Activated CD8-positive, alpha-beta memory T cell treated with anti-CD3 and anti-CD28 coated beads, Interleukin-2, amount 10 ng/mL, durations not matched to agents 7 days and 5 days (primary cell): ENCODE measurements around the gene DYSF. TPM values are rescaled to one million over a fixed set of nuclear protein-coding genes. Genes with fewer than 3 reads are reported as not detected.
"Not testable (repeated sequence)": the region's sequence is repeated elsewhere in the genome, so short reads cannot be mapped to it uniquely, and the experiment has no call there.

Source experiments
- ATAC-seq: fragments of 150-1000 bp; cut with Tn5 transposase; one replicate; pipeline ENCODE4 v1.10.0; 2021; ENCODE audit warnings: moderate library complexity
- CTCF ChIA-PET: fragments of 350-600 bp; sonication (Branson Sonifier 250); formaldehyde crosslinking; loops from one replicate; lab custom pipeline; 2021; ENCODE audit warnings: antibody characterized with exemption; lab: Charles Lee
- DNase-seq: peaks from one replicate; pipeline ENCODE4 v3.0.0-alpha.2; 2020
- H3K27ac Mint-ChIP-seq: one replicate; pipeline ENCODE4 v1.8.0; 2021; ENCODE audit warnings: mild to moderate bottlenecking, mixed read lengths
- H3K27me3 Mint-ChIP-seq: one replicate; pipeline ENCODE4 v1.8.0; 2021; ENCODE audit warnings: mixed read lengths
- H3K36me3 Mint-ChIP-seq: one replicate; pipeline ENCODE4 v1.8.0; 2021; ENCODE audit warnings: mild to moderate bottlenecking, mixed read lengths
- H3K4me1 Mint-ChIP-seq: one replicate; pipeline ENCODE4 v1.8.0; 2021; ENCODE audit warnings: mixed read lengths
- H3K4me3 Mint-ChIP-seq: one replicate; pipeline ENCODE4 v1.8.0; 2021; ENCODE audit warnings: mild to moderate bottlenecking, moderate library complexity, mixed read lengths
- H3K9me3 Mint-ChIP-seq: one replicate; pipeline ENCODE4 v1.8.0; 2022; ENCODE audit warnings: low read depth, mixed read lengths
- total RNA-seq, 2 experiments: library from RNA; stranded (reverse); gene quantifications; one replicate each; pipeline ENCODE4 v1.2.3, GENCODE V29; 2021

DYSF gene
- total RNA-seq, 2 experiments from 2014 or later = 7.3 to 8.9 TPM

DNA sequence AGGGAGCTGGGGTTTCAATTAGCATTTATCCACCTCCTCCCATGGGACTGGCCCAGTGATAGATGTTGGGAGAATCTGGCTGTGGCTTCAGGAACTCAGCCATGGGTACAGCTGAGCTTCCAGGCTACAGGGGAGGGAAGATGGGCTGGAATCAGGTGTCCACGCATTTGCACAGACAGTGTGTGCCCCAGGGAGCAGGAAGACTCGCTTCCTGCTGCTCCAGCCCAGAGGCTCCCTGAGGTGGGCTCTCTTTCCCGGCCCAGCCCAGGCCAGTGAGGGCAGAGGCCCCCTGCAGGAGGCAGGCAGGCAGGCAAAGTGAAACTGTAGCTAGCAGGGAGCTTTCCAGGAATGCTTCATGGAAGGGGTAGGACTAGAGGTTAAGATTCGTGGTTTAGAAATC lies 28.7 kb downstream of the DYSF start:
- H3K4me3 Mint-ChIP-seq = no peak overlapping the region
- H3K27ac Mint-ChIP-seq = no peak overlapping the region
- DNase-seq (no peak), ATAC-seq (no peak)
- CTCF ChIA-PET = no interaction called here
- no peaks in the 10 kb centered on the region for H3K4me1 Mint-ChIP-seq
- H3K36me3 Mint-ChIP-seq = no peaks in the 10 kb centered on the region
- no peaks in the 10 kb centered on the region for H3K9me3 Mint-ChIP-seq
- peaks cover 7% of the 10 kb centered on the region for H3K27me3 Mint-ChIP-seq

DNA sequence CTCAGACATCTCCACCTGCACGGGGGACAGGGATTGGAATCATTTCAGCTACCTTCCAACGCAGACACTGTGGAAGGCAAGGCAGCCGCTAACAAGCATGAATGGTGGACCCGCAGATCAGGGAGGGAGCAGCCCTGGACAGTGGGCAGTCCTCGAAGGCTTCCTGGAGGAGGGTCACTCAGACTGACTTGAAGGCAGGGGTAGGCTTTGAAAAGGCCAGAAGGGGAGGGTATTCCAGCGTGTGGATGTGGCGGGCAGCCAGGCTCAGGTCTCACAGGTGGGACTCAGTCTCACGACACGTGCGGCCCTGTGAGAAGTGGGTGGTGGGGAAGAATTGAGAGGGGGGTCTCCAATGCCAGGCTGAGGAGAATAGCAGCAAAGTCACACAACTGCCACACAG lies 29.9 kb downstream of the DYSF start:
- H3K4me1 Mint-ChIP-seq = no peaks in the 10 kb centered on the region
- H3K4me3 Mint-ChIP-seq = no peak overlapping the region
- H3K27me3 Mint-ChIP-seq = peaks cover 2% of the 10 kb centered on the region
- DNase-seq (no peak), ATAC-seq (no peak)
- H3K9me3 Mint-ChIP-seq = no peaks in the 10 kb centered on the region
- CTCF ChIA-PET = no interaction called here
- no peak overlapping the region for H3K27ac Mint-ChIP-seq
- H3K36me3 Mint-ChIP-seq = no peaks in the 10 kb centered on the region

DNA sequence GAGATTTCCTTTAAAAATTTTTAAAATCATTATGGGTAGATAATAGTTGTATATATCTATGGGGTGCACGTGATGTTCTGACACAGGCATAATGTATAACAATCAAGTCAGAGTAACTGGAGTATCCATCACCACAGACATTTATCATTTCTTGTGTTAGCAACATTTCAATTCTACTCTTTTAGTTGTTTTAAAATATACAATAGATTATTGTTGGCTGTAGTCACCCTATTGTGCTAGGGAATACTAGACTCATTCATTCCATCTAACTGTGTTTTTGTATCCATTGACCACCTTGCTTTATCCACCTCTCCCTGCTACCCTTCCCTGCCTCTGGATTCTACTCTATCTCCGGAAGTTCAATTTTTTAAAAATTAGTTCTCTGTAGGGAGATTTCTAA lies 31.0 kb downstream of the DYSF start:
- H3K9me3 Mint-ChIP-seq = no peaks in the 10 kb centered on the region

DNA sequence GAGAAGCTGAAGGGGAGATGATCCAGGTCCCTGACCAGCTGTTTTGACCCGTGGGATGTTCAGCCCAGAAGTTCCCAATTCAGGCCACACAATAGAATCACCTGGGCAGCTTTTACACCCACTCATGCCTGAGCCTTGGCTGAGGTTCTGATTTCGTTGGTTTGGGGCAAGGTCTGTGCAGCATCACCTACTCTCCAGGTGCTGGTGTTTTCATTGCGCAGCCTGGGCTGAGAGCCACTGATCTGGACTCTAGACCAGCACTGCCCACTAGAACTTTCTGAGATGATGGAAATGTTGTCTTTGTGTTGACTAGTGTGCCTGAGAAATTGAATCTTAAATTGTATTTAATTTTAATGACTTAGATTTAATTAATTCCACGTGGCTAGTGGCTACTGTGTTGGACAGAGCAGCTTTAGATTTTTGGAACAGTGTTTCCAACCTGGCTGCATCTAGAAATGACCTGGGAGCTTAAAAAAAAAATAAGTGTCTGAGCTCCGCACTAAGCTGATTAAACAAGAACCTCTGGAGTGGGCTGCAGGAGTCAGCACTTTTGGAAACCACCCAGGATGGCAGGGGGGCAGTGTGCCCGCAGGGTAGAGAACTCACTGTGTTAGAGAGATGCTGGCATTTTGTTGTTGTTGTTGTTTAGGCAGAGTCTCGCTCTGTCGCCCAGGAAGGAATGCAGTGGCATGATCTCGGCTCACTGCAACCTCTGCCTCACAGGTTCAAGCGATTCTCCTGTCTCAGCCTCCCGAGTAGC lies 33.7 kb downstream of the DYSF start:
- Mint-ChIP-seq H3K4me1 (no peaks in the 10 kb centered on the region), H3K36me3 (no peaks in the 10 kb centered on the region), H3K9me3 (no peaks in the 10 kb centered on the region), H3K4me3 (no peak overlapping the region), H3K27me3 (no peaks in the 10 kb centered on the region), H3K27ac (no peak overlapping the region)
- ATAC-seq = no peak
- CTCF ChIA-PET = interaction anchor here (0.8 kb wide), 1 partner anchor 105 kb away, joined by 3 read pairs; no protein-coding TSS in a partner anchor
- no peak for DNase-seq

More for the DNA sequence above, 31.0 kb downstream of the DYSF start:
- H3K4me3 Mint-ChIP-seq = no peak overlapping the region
- no peaks in the 10 kb centered on the region for H3K36me3 Mint-ChIP-seq
- H3K27me3 Mint-ChIP-seq = peaks cover 2% of the 10 kb centered on the region
- no peak overlapping the region for H3K27ac Mint-ChIP-seq
- DNase-seq (no peak), ATAC-seq (no peak)
- H3K4me1 Mint-ChIP-seq = no peaks in the 10 kb centered on the region
- CTCF ChIA-PET = interaction anchor here (0.7 kb wide), 1 partner anchor 20 kb away, joined by 4 read pairs; no protein-coding TSS in a partner anchor

DNA sequence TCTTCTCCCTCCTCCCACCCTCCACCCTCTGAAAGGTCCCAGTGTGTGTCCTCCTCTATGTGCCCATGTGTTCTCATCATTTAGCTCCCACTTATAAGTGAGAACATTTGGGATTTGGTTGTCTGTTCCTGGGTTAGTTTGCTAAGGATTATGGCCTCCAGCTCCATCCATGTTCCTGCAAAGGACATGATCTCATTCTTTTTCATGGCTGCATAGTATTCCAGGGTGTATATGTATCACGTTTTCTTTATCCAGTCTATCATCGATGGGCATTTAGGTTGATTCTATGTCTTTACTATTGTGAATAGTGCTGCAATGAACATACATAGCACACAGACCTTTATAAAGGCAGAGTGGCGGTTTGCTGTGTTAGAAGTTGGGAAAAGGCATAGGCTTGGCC lies 38.2 kb downstream of the DYSF start:
- ATAC-seq, H3K27ac Mint-ChIP-seq, H3K4me3 Mint-ChIP-seq, DNase-seq, CTCF ChIA-PET, H3K27me3 Mint-ChIP-seq, H3K36me3 Mint-ChIP-seq, H3K4me1 Mint-ChIP-seq, H3K9me3 Mint-ChIP-seq: not testable (repeated sequence)

DNA sequence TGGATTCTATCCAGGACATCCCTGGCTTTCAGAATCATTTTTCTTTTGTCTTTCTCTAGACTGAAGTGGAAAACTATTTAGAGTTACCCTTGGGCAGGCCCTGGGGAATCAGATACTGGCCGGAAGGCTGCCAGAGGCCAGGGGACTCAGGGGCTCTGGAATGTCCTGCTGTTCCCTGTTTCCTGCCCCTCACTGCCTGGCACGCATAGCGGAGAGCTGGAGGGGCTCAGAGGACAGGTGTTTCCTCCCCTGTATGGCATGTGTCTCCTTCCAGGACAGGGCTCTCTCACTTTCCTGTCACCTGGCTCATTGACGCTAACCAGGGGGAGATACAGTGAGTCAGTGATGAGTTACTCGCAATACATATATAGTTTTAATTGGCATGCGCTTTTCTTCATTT lies 38.8 kb downstream of the DYSF start:
- H3K4me1 Mint-ChIP-seq = no peaks in the 10 kb centered on the region

DNA sequence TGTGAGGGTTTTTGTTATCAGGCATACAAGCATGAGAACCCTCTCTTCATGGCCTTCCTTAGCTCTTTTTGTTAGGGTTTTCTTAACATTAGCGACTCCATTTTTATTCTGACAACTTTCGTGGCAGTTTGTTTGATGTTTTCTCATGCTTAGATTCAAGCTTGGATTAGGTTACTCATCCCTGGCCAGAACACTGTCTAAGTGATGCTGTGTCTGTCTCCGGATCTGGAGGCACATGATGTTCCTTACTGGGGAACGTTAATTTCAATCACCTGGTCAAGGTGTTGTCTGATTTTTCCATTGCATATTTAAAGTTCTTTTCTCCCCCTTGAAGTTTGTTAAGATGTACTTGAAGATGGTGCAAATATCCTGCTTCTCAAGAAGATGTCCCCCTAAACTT lies 40.7 kb downstream of the DYSF start:
- H3K27ac Mint-ChIP-seq = no peak overlapping the region
- H3K4me3 Mint-ChIP-seq = no peak overlapping the region
- no peaks in the 10 kb centered on the region for H3K9me3 Mint-ChIP-seq
- H3K27me3 Mint-ChIP-seq = no peaks in the 10 kb centered on the region
- DNase-seq (no peak), ATAC-seq (no peak)
- CTCF ChIA-PET = no interaction called here
- H3K4me1 Mint-ChIP-seq = no peaks in the 10 kb centered on the region
- H3K36me3 Mint-ChIP-seq = no peaks in the 10 kb centered on the region

More for the DNA sequence above, 38.8 kb downstream of the DYSF start:
- no peaks in the 10 kb centered on the region for H3K9me3 Mint-ChIP-seq
- DNase-seq (no peak), ATAC-seq (no peak)
- no peaks in the 10 kb centered on the region for H3K27me3 Mint-ChIP-seq
- H3K27ac Mint-ChIP-seq = no peak overlapping the region
- H3K4me3 Mint-ChIP-seq = no peak overlapping the region
- H3K36me3 Mint-ChIP-seq = no peaks in the 10 kb centered on the region
- CTCF ChIA-PET = no interaction called here

DNA sequence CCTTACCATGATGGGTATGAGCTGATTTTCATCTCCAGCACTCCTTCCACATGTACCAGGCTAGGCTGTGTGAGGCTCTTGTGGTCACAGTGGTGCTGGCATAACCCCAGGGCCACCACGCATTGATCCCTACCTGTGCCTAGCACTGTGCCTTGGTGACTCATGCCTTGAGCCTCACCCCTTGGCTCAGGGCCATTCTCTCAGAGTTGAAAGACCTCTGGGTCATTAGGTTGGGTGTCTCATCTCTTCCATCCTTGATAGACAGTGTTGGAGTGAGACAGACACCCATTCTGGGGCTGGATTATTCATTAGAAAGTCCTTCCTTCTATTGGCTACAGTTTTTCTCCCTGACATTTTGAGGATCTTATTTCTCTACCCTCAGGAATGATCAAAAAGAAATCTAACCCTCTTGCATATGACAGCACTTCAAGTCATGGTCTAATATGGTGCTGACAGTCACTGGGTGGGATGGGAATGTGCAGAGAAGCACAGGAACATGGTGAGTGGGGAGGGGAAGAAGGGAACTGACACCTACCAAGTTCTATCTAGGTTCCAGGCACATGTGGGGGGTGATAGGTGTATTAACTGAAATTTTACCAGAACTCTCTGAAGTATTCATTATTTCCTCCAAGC lies 41.3 kb downstream of the DYSF start:
- no peaks in the 10 kb centered on the region for H3K36me3 Mint-ChIP-seq
- H3K9me3 Mint-ChIP-seq = no peaks in the 10 kb centered on the region
- no peak overlapping the region for H3K27ac Mint-ChIP-seq
- CTCF ChIA-PET = no interaction called here
- no peaks in the 10 kb centered on the region for H3K4me1 Mint-ChIP-seq
- H3K27me3 Mint-ChIP-seq = no peaks in the 10 kb centered on the region
- no peak for ATAC-seq
- no peak overlapping the region for H3K4me3 Mint-ChIP-seq
- DNase-seq = no peak

DNA sequence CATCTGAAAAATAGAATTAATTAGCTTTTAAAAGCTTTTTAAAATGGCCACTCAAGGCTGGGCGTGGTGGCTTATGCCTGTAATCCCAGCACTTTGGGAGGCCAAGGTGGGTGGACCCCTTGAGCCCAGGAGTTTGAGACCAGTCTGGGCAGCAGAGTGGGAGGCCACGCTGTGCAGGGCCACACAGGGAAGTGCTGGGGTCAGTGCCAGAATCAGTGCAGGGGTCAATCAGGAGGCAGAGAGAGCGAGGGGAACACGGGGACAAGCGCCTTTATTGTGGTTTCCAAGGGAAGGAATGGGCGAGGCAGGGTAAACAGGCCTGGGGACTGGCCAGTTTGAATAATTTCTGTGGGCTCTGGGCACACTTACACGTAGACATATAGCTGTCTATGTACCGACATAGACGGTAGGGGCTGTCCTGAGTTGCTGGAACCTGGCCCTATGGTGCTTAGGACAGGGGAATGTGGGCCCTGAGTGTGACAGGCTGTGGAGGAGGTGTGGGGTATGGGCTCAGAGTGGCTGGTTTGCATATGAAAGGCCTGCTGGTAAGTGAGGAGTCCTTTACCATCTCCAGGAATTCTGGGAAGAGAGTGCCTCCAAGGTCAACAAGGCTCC lies 42.9 kb downstream of the DYSF start:
- Mint-ChIP-seq H3K4me3 (no peak overlapping the region), H3K27ac (no peak overlapping the region), H3K9me3 (no peaks in the 10 kb centered on the region), H3K36me3 (no peaks in the 10 kb centered on the region), H3K4me1 (no peaks in the 10 kb centered on the region), H3K27me3 (no peaks in the 10 kb centered on the region)
- DNase-seq (no peak), ATAC-seq (no peak)
- CTCF ChIA-PET = no interaction called here

DNA sequence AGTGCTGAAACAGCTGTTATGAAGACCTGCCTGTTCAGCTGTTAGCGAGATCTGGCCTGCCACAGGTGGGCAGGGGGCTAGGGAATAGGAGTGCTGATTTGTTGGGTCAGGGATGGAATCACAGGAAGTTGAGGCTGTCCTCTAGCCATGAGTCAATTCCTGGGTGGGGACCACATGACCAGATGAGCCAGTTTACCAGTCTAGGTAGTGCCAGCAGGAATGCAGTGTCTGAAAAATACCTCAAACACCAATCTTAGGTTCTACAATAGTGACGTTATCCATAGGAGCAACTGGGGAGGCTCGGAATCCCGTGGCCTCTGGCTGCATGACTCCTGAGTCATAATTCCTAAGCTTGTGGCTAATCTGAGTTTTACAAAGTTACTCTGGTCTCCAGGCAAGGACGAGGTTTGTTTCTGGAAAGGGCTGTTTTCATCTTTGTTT lies 44.9 kb downstream of the DYSF start:
- H3K4me3 Mint-ChIP-seq = no peak overlapping the region
- H3K4me1 Mint-ChIP-seq = no peaks in the 10 kb centered on the region
- CTCF ChIA-PET = interaction anchor here (1.1 kb wide), 1 partner anchor 10 kb away, joined by 3 read pairs; no protein-coding TSS in a partner anchor
- H3K27ac Mint-ChIP-seq = no peak overlapping the region
- no peaks in the 10 kb centered on the region for H3K9me3 Mint-ChIP-seq
- no peak for ATAC-seq
- H3K36me3 Mint-ChIP-seq = no peaks in the 10 kb centered on the region
- no peaks in the 10 kb centered on the region for H3K27me3 Mint-ChIP-seq
- no peak for DNase-seq

DNA sequence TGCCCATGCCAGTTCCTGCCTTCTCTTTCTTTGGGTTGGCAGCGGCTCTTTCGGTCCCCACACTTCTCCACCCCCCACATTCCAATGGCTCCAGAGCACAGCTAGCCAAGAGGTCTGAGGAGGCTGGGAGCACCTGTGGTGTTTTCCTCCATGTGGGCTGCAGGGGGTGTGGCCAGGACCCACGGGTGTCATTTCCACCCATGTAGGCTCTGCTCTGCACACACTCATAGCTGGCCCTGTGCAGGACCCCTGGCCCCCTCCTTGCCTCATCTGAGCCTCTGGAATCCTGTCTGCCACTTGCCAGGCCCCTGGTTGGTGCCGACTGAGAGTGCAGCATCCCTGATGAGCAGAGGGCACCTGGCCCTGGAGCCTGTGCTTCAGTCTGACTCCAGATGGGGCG lies 46.3 kb downstream of the DYSF start:
- DNase-seq = no peak
- Mint-ChIP-seq H3K36me3 (no peaks in the 10 kb centered on the region), H3K9me3 (no peaks in the 10 kb centered on the region), H3K27ac (no peak overlapping the region), H3K4me1 (no peaks in the 10 kb centered on the region), H3K27me3 (no peaks in the 10 kb centered on the region), H3K4me3 (no peak overlapping the region)
- CTCF ChIA-PET = interaction anchor here (1.5 to 1.8 kb wide), 2 partner anchors 100 to 200 kb away, joined by 3 to 4 read pairs; no protein-coding TSS in a partner anchor
- no peak for ATAC-seq

DNA sequence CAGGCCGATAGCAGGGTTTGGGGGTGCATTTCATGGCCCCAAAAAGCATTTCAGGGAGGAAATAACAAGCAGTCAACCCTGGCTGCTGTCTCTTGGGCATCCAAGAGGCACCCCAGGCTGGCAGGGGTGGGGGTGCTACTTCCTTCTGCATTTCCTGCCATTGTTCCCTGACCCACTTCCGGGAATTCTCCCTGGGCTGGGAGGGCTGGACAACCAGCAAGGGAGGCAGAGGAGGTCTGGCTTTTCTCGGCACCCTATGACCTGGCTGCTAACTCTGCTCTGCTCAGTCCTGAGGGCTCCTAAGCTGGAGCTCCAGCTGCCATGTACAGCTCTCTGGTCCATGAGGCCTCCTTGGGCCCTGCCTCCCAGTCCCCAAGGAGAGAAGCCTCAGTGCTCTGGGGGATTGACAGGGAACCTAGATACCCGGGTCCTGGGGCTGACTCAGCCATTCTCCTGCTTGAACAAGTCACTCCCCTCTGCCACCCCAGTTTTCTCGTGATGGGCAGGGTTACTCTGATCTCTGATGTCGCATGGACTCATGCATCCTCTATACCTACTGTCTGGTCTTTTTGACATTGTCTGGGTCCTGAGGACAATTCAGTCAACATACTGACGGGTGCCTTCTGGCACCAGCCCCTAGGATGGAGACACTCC lies 47.2 kb downstream of the DYSF start:
- Mint-ChIP-seq H3K36me3 (no peaks in the 10 kb centered on the region), H3K9me3 (no peaks in the 10 kb centered on the region), H3K27me3 (no peaks in the 10 kb centered on the region), H3K27ac (no peak overlapping the region), H3K4me1 (no peaks in the 10 kb centered on the region), H3K4me3 (no peak overlapping the region)
- DNase-seq (no peak), ATAC-seq (no peak)
- CTCF ChIA-PET = interaction anchor here (1.5 to 1.8 kb wide), 2 partner anchors 100 to 201 kb away, joined by 3 to 4 read pairs; no protein-coding TSS in a partner anchor

DNA sequence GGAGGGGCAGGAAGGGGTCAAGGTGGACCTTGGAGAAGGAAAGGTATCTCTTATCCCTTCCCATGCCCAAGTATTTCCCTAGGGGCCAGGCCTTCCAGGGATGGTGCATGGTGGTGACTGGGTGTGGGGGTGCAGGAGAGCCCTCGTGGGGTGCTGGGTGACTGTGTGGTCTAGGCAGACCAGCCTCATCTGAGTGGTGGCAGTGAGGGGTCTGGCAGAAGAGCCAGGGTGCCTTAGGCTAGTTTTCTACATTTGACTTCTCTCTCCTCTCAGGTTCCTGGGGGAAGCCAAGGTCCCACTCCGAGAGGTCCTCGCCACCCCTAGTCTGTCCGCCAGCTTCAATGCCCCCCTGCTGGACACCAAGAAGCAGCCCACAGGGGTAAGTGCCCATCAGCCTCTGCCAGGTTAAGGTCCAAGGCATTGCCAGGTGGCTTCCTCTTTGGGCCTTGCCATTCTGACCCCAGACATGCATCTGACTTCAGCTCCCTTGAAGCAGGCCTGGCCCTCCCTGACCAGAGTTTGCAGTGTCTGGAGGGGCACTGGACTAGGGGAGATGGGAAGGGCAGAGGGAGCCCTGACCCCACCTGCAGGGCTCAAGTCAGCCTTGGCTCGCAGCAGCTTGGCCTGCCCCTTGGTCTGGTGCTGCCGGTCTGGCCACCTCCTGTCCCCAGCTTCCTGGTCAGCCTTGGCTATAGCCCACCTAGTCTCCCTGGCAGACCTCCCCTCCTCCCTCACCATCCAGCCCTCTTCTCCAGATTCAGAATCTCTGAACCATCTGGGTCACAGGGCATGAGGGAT lies 49.8 kb downstream of the DYSF start:
- Mint-ChIP-seq H3K9me3 (no peaks in the 10 kb centered on the region), H3K27me3 (no peaks in the 10 kb centered on the region), H3K36me3 (no peaks in the 10 kb centered on the region), H3K27ac (no peak overlapping the region), H3K4me1 (no peaks in the 10 kb centered on the region), H3K4me3 (no peak overlapping the region)
- DNase-seq = no peak
- ATAC-seq = no peak
- CTCF ChIA-PET = no interaction called here
